Measurements from ENCODE around the gene CTNNB1. TPM values are rescaled to one million over a fixed set of nuclear protein-coding genes. Genes with fewer than 3 reads are reported as not detected.

The CTNNB1 gene
- total and polyA plus RNA-seq, 2 of the 13 experiments (the other 11 are each of a cell fraction or from before 2014, with no cell fraction given), result 398 to 489 TPM

DNA sequence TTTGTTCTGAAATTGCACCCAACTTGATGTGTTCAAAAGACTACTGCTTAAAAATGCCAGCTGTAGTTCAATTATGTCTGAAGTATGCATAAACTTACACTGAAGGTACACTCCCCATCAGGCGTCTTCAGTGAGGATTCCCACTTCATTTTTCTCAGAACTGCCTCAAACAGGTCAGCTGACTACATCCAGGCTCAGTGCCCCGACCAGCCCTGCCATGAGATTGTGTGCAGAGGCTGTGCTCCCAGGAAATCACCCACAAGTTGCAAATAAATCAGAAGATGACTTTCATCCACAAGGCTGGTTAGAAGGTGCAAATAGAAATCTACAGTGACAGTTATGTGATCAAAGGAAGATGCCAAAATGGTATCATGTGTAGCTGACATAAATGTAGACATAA lies 51.5 kb downstream of the CTNNB1 start:
- Histone ChIP-seq H3K27ac (ENCODE audit: extremely low read length, insufficient read depth, low read length) (no peak overlapping the region), H3K27me3 (ENCODE audit: control insufficient read depth in 1 of 2, insufficient read depth in 2 of 2, low read length in 2 of 2) (no peaks in the 10 kb centered on the region), H2AFZ (ENCODE audit: low read length) (no peak overlapping the region), H4K20me1 (ENCODE audit: insufficient read depth, low read length) (no peaks in the 10 kb centered on the region), H3K36me3 (replicated peaks in 1 of 2; ENCODE audit: control insufficient read depth in 1 of 2, insufficient read depth in 2 of 2, low read length in 2 of 2) (peaks cover 0 to under 1% of the 10 kb centered on the region in 2 experiments; a peak in 4 of 5 replicates), H3K4me1 (ENCODE audit: insufficient read depth, low read length) (peaks cover 50% of the 10 kb centered on the region), H3K79me2 (ENCODE audit: insufficient read depth, low read length) (no peaks in the 10 kb centered on the region), H3K9me3 (ENCODE audit: low read length) (no peaks in the 10 kb centered on the region), H3K4me3 (replicated peaks in 1 of 3; ENCODE audit: insufficient read depth in 1 of 3, low read depth in 2 of 3, low read length in 3 of 3) (no peak overlapping the region), H3K4me2 (ENCODE audit: low read depth, low read length) (no peak overlapping the region), H3K9ac (ENCODE audit: insufficient read depth, low read depth, low read length) (no peak overlapping the region)
- ATAC-seq, result no peak
- TF ChIP-seq AGO2 (optimal IDR thresholded peaks at IDR 0.05; ENCODE audit: low read depth, low read length) (no peak), SP2 (CRISPR knock-in tag; IDR thresholded peaks at IDR 0.05) (no peak), HOXD1 (CRISPR knock-in tag; IDR thresholded peaks at IDR 0.05) (no peak), ZFAT (CRISPR knock-in tag; conservative IDR thresholded peaks at IDR 0.05) (no peak), KAT7 (CRISPR knock-in tag; IDR thresholded peaks at IDR 0.05; ENCODE audit: borderline replicate concordance) (no peak), SRSF9 (IDR thresholded peaks at IDR 0.05; ENCODE audit: borderline replicate concordance, insufficient read depth, low read depth, low read length, poor library complexity, severe bottlenecking) (no peak), RBFOX2 (IDR thresholded peaks at IDR 0.05; ENCODE audit: low read depth, low read length) (no peak), DR1 (CRISPR knock-in tag; IDR thresholded peaks at IDR 0.05) (no peak), ZFX (CRISPR knock-in tag; IDR thresholded peaks at IDR 0.05; ENCODE audit: low read depth) (no peak), PPARG (CRISPR knock-in tag; conservative IDR thresholded peaks at IDR 0.05) (no peak), FOXJ3 (CRISPR knock-in tag; IDR thresholded peaks at IDR 0.05; ENCODE audit: borderline replicate concordance) (no peak), SP4 (CRISPR knock-in tag; IDR thresholded peaks at IDR 0.05) (no peak), ZNF839 (CRISPR knock-in tag; IDR thresholded peaks at IDR 0.05; ENCODE audit: borderline replicate concordance) (no peak), NR2C2 (CRISPR knock-in tag; IDR thresholded peaks at IDR 0.05; ENCODE audit: borderline replicate concordance) (no peak), ZBTB8A (CRISPR knock-in tag; IDR thresholded peaks at IDR 0.05; ENCODE audit: borderline replicate concordance, low read depth) (no peak)
- TF ChIP-seq, protein P1, sequence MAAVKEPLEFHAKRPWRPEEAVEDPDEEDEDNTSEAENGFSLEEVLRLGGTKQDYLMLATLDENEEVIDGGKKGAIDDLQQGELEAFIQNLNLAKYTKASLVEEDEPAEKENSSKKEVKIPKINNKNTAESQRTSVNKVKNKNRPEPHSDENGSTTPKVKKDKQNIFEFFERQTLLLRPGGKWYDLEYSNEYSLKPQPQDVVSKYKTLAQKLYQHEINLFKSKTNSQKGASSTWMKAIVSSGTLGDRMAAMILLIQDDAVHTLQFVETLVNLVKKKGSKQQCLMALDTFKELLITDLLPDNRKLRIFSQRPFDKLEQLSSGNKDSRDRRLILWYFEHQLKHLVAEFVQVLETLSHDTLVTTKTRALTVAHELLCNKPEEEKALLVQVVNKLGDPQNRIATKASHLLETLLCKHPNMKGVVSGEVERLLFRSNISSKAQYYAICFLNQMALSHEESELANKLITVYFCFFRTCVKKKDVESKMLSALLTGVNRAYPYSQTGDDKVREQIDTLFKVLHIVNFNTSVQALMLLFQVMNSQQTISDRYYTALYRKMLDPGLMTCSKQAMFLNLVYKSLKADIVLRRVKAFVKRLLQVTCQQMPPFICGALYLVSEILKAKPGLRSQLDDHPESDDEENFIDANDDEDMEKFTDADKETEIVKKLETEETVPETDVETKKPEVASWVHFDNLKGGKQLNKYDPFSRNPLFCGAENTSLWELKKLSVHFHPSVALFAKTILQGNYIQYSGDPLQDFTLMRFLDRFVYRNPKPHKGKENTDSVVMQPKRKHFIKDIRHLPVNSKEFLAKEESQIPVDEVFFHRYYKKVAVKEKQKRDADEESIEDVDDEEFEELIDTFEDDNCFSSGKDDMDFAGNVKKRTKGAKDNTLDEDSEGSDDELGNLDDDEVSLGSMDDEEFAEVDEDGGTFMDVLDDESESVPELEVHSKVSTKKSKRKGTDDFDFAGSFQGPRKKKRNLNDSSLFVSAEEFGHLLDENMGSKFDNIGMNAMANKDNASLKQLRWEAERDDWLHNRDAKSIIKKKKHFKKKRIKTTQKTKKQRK (IDR thresholded peaks at IDR 0.05; ENCODE audit: low read length), result no peak
- TF ChIP-seq, protein P2, sequence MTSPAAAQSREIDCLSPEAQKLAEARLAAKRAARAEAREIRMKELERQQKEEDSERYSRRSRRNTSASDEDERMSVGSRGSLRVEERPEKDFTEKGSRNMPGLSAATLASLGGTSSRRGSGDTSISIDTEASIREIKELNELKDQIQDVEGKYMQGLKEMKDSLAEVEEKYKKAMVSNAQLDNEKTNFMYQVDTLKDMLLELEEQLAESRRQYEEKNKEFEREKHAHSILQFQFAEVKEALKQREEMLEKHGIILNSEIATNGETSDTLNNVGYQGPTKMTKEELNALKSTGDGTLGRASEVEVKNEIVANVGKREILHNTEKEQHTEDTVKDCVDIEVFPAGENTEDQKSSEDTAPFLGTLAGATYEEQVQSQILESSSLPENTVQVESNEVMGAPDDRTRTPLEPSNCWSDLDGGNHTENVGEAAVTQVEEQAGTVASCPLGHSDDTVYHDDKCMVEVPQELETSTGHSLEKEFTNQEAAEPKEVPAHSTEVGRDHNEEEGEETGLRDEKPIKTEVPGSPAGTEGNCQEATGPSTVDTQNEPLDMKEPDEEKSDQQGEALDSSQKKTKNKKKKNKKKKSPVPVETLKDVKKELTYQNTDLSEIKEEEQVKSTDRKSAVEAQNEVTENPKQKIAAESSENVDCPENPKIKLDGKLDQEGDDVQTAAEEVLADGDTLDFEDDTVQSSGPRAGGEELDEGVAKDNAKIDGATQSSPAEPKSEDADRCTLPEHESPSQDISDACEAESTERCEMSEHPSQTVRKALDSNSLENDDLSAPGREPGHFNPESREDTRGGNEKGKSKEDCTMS (CRISPR knock-in tag; conservative IDR thresholded peaks at IDR 0.05), result no peak
- TF ChIP-seq, protein P3, sequence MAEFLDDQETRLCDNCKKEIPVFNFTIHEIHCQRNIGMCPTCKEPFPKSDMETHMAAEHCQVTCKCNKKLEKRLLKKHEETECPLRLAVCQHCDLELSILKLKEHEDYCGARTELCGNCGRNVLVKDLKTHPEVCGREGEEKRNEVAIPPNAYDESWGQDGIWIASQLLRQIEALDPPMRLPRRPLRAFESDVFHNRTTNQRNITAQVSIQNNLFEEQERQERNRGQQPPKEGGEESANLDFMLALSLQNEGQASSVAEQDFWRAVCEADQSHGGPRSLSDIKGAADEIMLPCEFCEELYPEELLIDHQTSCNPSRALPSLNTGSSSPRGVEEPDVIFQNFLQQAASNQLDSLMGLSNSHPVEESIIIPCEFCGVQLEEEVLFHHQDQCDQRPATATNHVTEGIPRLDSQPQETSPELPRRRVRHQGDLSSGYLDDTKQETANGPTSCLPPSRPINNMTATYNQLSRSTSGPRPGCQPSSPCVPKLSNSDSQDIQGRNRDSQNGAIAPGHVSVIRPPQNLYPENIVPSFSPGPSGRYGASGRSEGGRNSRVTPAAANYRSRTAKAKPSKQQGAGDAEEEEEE (CRISPR knock-in tag; IDR thresholded peaks at IDR 0.05; ENCODE audit: borderline replicate concordance), result no peak
- in situ Hi-C loops (cut with HindIII; ENCODE audit: extremely low pct_ligation_motif_present, low pct_unique_long_range_greater_than_20kb), result no loop called here
- POLR2A ChIA-PET, result no interaction called here
- CTCF ChIA-PET (ENCODE audit: low intra/inter-chr PET ratio, low total read pairs), result no interaction called here
- WGBS (ENCODE audit: low lambda C conversion rate), result 96% methylated on average over 2 of the region's 2 CpGs
- BruUV-seq (replicated peaks), result no TSS peak
- intact Hi-C loops (cut with micrococcal nuclease; ENCODE audit: unreplicated experiment), result no loop called here
- FAIRE-seq, result no peak
- no peak for DNase-seq (ENCODE audit: low spot score)

Data from HepG2 (cell line).